A549 (cell line): Measurements from ENCODE around the gene CDC14B. TPM values are rescaled to one million over a fixed set of nuclear protein-coding genes. Genes with fewer than 3 reads are reported as not detected.
A peak's percentile ranks its signal among the peaks of the same experiment; 100 is the strongest.

Source experiments
- ATAC-seq, 2 experiments: fragments of 200-7000 bp in 1 of 2; fragments of >200 bp in 1 of 2; cut with Nextera tagmentation in 1 of 2; cut with Tn5 transposase in 1 of 2; 3 replicates each; pipeline versions ENCODE4 v1.8.0 to v1.9.1; 2018 to 2020; ENCODE audit warnings: mild to moderate bottlenecking in 1 of 2, moderate library complexity in 1 of 2
- CTCF ChIA-PET: fragments of 300-600 bp; sonication (Branson Sonifier 250); formaldehyde crosslinking; extraction: SDS; loops from one replicate; lab custom pipeline; 2021; ENCODE audit warnings: antibody characterized with exemption, inconsistent platforms; lab: Yijun Ruan, JAX
- POLR2A ChIA-PET: fragments of 350-600 bp; formaldehyde crosslinking; extraction: SDS; loops from one replicate; lab custom pipeline; 2021; ENCODE audit warnings: antibody characterized with exemption, inconsistent platforms; lab: Yijun Ruan, JAX
- DNase-seq, 2 experiments: peaks; one replicate each; pipeline versions ENCODE4 v3.0.0 to v3.0.0-alpha.2; 2011 to 2016; ENCODE audit warnings: low read depth in 1 of 2, low spot score in 1 of 2
- FAIRE-seq: peaks from 2 replicates; lab custom pipeline; 2011; peaks lifted over from hg19 to GRCh38; lab: Jason Lieb, UNC
- H3K27ac ChIP-seq, 2 experiments: fragments of >200 bp; sonication (Bioruptor Twin); formaldehyde crosslinking; 3 replicates each; pipeline ENCODE4 v1.5.1; 2016 to 2017
- H3K4me1 ChIP-seq: fragments of >200 bp; sonication (Bioruptor Twin); formaldehyde crosslinking; 3 replicates; pipeline ENCODE4 v1.6.1; 2016
- H3K4me2 ChIP-seq: fragments of >200 bp; sonication (Bioruptor Twin); formaldehyde crosslinking; 3 replicates; pipeline ENCODE4 v1.6.1; 2016
- H3K4me3 ChIP-seq: fragments of >200 bp; sonication (Bioruptor Twin); formaldehyde crosslinking; 3 replicates; pipeline ENCODE4 v1.5.1; 2016
- H3K9me3 ChIP-seq: fragments of >200 bp; sonication (Bioruptor Twin); formaldehyde crosslinking; 3 replicates; pipeline ENCODE4 v1.6.1; 2016
- CBX8 ChIP-seq: fragments of 200-600 bp; sonication (generic); IDR thresholded peaks from 2 replicates; pipeline ENCODE4 v1.6.1; 2016
- CEBPB ChIP-seq, 2 experiments: fragments of >200 bp in 1 of 2; sonication (Bioruptor Twin) in 1 of 2; formaldehyde crosslinking in 1 of 2; IDR thresholded peaks; 2 replicates each; pipeline ENCODE4 v1.6.1; 2012 to 2016
- CHD2 ChIP-seq: fragments of 150-350 bp; IDR thresholded peaks from 2 replicates; pipeline ENCODE4 v1.6.1; 2014; ENCODE audit warnings: low read length; ENCODE audit not compliant: partially characterized antibody
- CHD4 ChIP-seq: fragments of 200-600 bp; sonication (generic); IDR thresholded peaks from 2 replicates; pipeline ENCODE4 v1.6.1; 2016; ENCODE audit warnings: antibody characterized with exemption, mild to moderate bottlenecking, borderline replicate concordance
- EHF ChIP-seq: fragments of 250-450 bp; sonication (Bioruptor Pico); IDR thresholded peaks from 2 replicates; pipeline ENCODE4 v1.5.0; 2020; ENCODE audit warnings: mild to moderate bottlenecking
- EHMT2 ChIP-seq: fragments of 200-600 bp; sonication (generic); IDR thresholded peaks from 2 replicates; pipeline ENCODE4 v1.6.1; 2016; ENCODE audit warnings: antibody characterized with exemption, low read depth, mild to moderate bottlenecking, moderate library complexity
- FOSB ChIP-seq: fragments of 250-450 bp; sonication (Bioruptor Pico); IDR thresholded peaks from 2 replicates; pipeline ENCODE4 v1.5.0; 2020; ENCODE audit warnings: mild to moderate bottlenecking, moderate library complexity
- FOXS1 ChIP-seq: fragments of 250-450 bp; sonication (Bioruptor Pico); IDR thresholded peaks from 2 replicates; pipeline ENCODE4 v1.5.0; 2020; ENCODE audit warnings: mild to moderate bottlenecking, moderate library complexity
- HDAC2 ChIP-seq: fragments of 200-600 bp; sonication (generic); IDR thresholded peaks from 2 replicates; pipeline ENCODE4 v1.6.1; 2016
- JUN ChIP-seq, 2 experiments: fragments of >200 bp; sonication (Bioruptor Twin); formaldehyde crosslinking; IDR thresholded peaks; 2 replicates in 1 of 2; 3 replicates in 1 of 2; pipeline ENCODE4 v1.6.1; 2016 to 2017
- KDM5A ChIP-seq: fragments of 200-600 bp; sonication (generic); IDR thresholded peaks from 2 replicates; pipeline ENCODE4 v1.6.1; 2016; ENCODE audit warnings: antibody characterized with exemption, mild to moderate bottlenecking
- MAFK ChIP-seq: fragments of 450-650 bp; IDR thresholded peaks from 2 replicates; pipeline ENCODE4 v1.6.1; 2014; ENCODE audit not compliant: partially characterized antibody
- MYC ChIP-seq: IDR thresholded peaks from 2 replicates; pipeline ENCODE4 v1.6.1; 2012; ENCODE audit warnings: mild to moderate bottlenecking, inconsistent platforms, low read length, improper control_type of control experiment, borderline replicate concordance
- NPAS2 ChIP-seq: fragments of 250-450 bp; sonication (Bioruptor Pico); IDR thresholded peaks from 2 replicates; pipeline ENCODE4 v1.8.0; 2022; ENCODE audit warnings: mild to moderate bottlenecking, moderate library complexity, borderline replicate concordance
- POLR2AphosphoS2 ChIP-seq: conservative IDR thresholded peaks from 2 replicates; pipeline ENCODE4 v1.6.1; 2012; ENCODE audit warnings: low read length, improper control_type of control experiment, inconsistent platforms
- RARB ChIP-seq: fragments of 250-450 bp; sonication (Bioruptor Pico); IDR thresholded peaks from 2 replicates; pipeline ENCODE4 v1.8.0; 2021; ENCODE audit warnings: mild to moderate bottlenecking, moderate library complexity
- RCOR1 ChIP-seq: fragments of 150-350 bp; IDR thresholded peaks from 2 replicates; pipeline ENCODE4 v1.6.1; 2014; ENCODE audit warnings: antibody characterized with exemption, low read length, low read depth
- RNF2 ChIP-seq: fragments of 200-600 bp; sonication (generic); IDR thresholded peaks from 2 replicates; pipeline ENCODE4 v1.6.1; 2016; ENCODE audit warnings: low read depth, mild to moderate bottlenecking, antibody characterized with exemption, moderate library complexity, borderline replicate concordance
- TFCP2L1 ChIP-seq: fragments of 250-450 bp; sonication (Bioruptor Pico); IDR thresholded peaks from 2 replicates; pipeline ENCODE4 v1.5.0; 2021; ENCODE audit warnings: mild to moderate bottlenecking
- ZSCAN20 ChIP-seq: fragments of 250-450 bp; sonication (Bioruptor Pico); IDR thresholded peaks from 2 replicates; pipeline ENCODE4 v1.8.0; 2022; ENCODE audit warnings: mild to moderate bottlenecking, moderate library complexity
- WGBS: methylation state at CpG from one replicate; pipeline ENCODE4 v1.1.6; 2017; ENCODE audit errors: missing lambda C conversion rate; 5-methylcytosine and 5-hydroxymethylcytosine counted together
- polyA plus RNA-seq, 4 experiments: library from polyadenylated mRNA; depleted of rRNA in 3 of 4; stranded (reverse); fragments of >200 nt; fragmentation: RNase III in 1 of 4; extraction: RNeasy Plus Mini Kit Qiagen cat#74134 plus additional on column Dnase treatment in 1 of 4; gene quantifications; 2 replicates in 3 of 4; 3 replicates in 1 of 4; pipeline ENCODE4 v1.2.3, GENCODE V29; 2011 to 2017
- TF ChIP-seq, protein P1 (sequence below): fragments of >200 bp; sonication (Bioruptor Twin); formaldehyde crosslinking; IDR thresholded peaks from 3 replicates; pipeline ENCODE4 v1.6.1; 2016
- TF ChIP-seq, protein P2 (sequence below): IDR thresholded peaks from 2 replicates; pipeline ENCODE4 v1.6.1; 2012; ENCODE audit warnings: low read depth, borderline replicate concordance
- TF ChIP-seq, protein P3 (sequence below): fragments of 150-350 bp; IDR thresholded peaks from 2 replicates; pipeline ENCODE4 v1.6.1; 2014; ENCODE audit warnings: low read depth, mild to moderate bottlenecking, low read length
- TF ChIP-seq, protein P4 (sequence below): fragments of 200-600 bp; sonication (generic); IDR thresholded peaks from 2 replicates; pipeline ENCODE4 v1.6.1; 2016; ENCODE audit warnings: antibody characterized with exemption, mild to moderate bottlenecking, moderate library complexity
- TF ChIP-seq, protein P5 (sequence below): IDR thresholded peaks from 2 replicates; pipeline ENCODE4 v1.6.1; 2012
- TF ChIP-seq, protein P6 (sequence below): fragments of >200 bp; sonication (Bioruptor Twin); formaldehyde crosslinking; IDR thresholded peaks from 2 replicates; pipeline ENCODE4 v1.6.1; 2016

The CDC14B gene
- polyA plus RNA-seq, 2 of the 4 experiments (the other 2 are of a cell fraction), result 9.9 to 17.3 TPM

DNA sequence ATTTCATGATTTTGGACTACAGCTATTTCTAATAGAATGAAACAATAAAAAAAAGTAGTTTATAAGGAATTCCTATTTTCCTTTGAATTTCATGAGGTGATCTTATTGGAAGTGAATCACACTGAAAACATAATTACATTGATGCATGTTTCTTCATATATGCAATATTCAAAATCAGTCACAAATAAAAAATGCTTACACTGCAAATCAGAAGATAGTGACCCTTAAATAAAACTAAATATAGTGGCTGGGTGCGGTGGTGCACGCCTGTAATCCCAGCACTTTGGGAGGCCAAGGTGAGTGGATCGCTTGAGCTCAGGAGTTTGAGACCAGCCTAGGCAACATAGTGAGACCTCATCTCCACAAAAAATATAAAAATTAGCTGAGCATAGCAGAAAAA is 79.5 kb downstream of the CDC14B start:
- ChIA-PET POLR2A (no interaction called here), CTCF (interaction anchor here (1.3 kb wide), 1 partner anchor 26 kb away, joined by 3 read pairs; no protein-coding TSS in a partner anchor)
- ATAC-seq (no peak), DNase-seq (no peak), FAIRE-seq (no peak)
- WGBS, result 94% methylated on average over 3 of the region's 3 CpGs
- Histone ChIP-seq H3K27ac (no peak overlapping the region), H3K9me3 (no peaks in the 10 kb centered on the region), H3K4me2 (no peak overlapping the region), H3K4me1 (no peaks in the 10 kb centered on the region), H3K4me3 (no peak overlapping the region)
- TF ChIP-seq MAFK (peak; percentile 95), CHD4 (no peak), CEBPB (IDR thresholded peaks at IDR 0.05) (no peak), JUN (IDR thresholded peaks at IDR 0.05) (no peak)
- TF ChIP-seq, protein P1, sequence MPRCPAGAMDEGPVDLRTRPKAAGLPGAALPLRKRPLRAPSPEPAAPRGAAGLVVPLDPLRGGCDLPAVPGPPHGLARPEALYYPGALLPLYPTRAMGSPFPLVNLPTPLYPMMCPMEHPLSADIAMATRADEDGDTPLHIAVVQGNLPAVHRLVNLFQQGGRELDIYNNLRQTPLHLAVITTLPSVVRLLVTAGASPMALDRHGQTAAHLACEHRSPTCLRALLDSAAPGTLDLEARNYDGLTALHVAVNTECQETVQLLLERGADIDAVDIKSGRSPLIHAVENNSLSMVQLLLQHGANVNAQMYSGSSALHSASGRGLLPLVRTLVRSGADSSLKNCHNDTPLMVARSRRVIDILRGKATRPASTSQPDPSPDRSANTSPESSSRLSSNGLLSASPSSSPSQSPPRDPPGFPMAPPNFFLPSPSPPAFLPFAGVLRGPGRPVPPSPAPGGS, result no peak

DNA sequence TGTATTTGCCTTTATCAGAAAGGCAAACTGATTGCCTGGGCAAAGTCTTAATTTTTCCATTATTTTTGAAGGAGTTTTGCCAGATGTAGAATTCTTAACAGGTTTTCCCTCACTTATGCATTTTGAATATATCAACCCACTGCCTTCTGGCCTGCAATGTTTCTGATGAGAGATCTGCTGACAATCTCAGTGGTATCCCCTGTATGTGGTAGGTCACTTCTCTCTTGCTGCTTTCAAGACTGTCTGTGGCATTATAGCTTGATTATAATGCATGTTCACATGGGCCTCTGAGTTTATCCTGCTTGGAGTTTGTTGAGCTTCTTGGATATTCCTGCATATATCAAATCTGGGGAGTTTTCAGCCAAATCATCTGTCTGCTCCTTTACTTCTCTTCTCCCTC is 87.5 kb downstream of the CDC14B start:
- ATAC-seq (no peak), FAIRE-seq (no peak), DNase-seq (no peak)
- TF ChIP-seq KDM5A (no peak), ZSCAN20 (CRISPR knock-in tag) (no peak), RARB (CRISPR knock-in tag) (no peak), CBX8 (no peak), HDAC2 (no peak), POLR2AphosphoS2 (no peak)
- ChIA-PET POLR2A (no interaction called here), CTCF (interaction anchor here (0.7 kb wide), 1 partner anchor 185 kb away, joined by 3 read pairs; no protein-coding TSS in a partner anchor)
- H3K4me2 ChIP-seq, result no peak overlapping the region
- H3K4me1 ChIP-seq, result no peaks in the 10 kb centered on the region
- H3K27ac ChIP-seq, result no peak overlapping the region
- no peaks in the 10 kb centered on the region for H3K9me3 ChIP-seq
- H3K4me3 ChIP-seq, result no peak overlapping the region

DNA sequence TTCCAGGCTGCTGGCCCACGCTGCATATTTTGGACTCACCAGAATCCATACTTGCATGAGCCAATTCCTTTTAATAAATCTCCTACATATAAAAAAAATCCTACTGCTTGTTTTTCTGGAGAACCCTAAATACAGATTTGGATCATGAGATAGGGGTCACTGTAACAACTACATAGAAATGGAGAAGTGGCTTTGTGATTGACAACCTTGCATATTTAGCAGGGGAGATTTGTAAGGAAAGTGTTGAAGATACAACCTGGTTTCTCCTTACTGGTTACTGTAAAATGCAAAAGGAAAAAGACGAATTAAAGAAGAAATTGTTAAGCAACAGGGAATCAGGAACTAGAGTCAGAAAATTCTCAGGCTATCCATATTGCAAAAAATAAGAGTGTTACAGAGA is 94.9 kb downstream of the CDC14B start:
- no peaks in the 10 kb centered on the region for H3K4me1 ChIP-seq
- no peak overlapping the region for H3K4me3 ChIP-seq
- no peak for DNase-seq
- no peaks in the 10 kb centered on the region for H3K9me3 ChIP-seq
- POLR2A ChIA-PET, result no interaction called here
- no peak for TF ChIP-seq EHMT2
- TF ChIP-seq RNF2, result no peak
- no peak for TF ChIP-seq JUN (IDR thresholded peaks at IDR 0.05)
- no peak for TF ChIP-seq CEBPB (IDR thresholded peaks at IDR 0.05)
- TF ChIP-seq HDAC2, result no peak
- TF ChIP-seq RCOR1, result no peak
- TF ChIP-seq FOSB, result no peak
- TF ChIP-seq, protein P2, sequence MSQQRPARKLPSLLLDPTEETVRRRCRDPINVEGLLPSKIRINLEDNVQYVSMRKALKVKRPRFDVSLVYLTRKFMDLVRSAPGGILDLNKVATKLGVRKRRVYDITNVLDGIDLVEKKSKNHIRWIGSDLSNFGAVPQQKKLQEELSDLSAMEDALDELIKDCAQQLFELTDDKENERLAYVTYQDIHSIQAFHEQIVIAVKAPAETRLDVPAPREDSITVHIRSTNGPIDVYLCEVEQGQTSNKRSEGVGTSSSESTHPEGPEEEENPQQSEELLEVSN, result no peak
- TF ChIP-seq MAFK, result no peak
- TF ChIP-seq CHD2, result no peak
- TF ChIP-seq, protein P3, sequence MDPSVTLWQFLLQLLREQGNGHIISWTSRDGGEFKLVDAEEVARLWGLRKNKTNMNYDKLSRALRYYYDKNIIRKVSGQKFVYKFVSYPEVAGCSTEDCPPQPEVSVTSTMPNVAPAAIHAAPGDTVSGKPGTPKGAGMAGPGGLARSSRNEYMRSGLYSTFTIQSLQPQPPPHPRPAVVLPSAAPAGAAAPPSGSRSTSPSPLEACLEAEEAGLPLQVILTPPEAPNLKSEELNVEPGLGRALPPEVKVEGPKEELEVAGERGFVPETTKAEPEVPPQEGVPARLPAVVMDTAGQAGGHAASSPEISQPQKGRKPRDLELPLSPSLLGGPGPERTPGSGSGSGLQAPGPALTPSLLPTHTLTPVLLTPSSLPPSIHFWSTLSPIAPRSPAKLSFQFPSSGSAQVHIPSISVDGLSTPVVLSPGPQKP, result no peak
- no peak for TF ChIP-seq FOXS1 (CRISPR knock-in tag)
- TF ChIP-seq, protein P4, sequence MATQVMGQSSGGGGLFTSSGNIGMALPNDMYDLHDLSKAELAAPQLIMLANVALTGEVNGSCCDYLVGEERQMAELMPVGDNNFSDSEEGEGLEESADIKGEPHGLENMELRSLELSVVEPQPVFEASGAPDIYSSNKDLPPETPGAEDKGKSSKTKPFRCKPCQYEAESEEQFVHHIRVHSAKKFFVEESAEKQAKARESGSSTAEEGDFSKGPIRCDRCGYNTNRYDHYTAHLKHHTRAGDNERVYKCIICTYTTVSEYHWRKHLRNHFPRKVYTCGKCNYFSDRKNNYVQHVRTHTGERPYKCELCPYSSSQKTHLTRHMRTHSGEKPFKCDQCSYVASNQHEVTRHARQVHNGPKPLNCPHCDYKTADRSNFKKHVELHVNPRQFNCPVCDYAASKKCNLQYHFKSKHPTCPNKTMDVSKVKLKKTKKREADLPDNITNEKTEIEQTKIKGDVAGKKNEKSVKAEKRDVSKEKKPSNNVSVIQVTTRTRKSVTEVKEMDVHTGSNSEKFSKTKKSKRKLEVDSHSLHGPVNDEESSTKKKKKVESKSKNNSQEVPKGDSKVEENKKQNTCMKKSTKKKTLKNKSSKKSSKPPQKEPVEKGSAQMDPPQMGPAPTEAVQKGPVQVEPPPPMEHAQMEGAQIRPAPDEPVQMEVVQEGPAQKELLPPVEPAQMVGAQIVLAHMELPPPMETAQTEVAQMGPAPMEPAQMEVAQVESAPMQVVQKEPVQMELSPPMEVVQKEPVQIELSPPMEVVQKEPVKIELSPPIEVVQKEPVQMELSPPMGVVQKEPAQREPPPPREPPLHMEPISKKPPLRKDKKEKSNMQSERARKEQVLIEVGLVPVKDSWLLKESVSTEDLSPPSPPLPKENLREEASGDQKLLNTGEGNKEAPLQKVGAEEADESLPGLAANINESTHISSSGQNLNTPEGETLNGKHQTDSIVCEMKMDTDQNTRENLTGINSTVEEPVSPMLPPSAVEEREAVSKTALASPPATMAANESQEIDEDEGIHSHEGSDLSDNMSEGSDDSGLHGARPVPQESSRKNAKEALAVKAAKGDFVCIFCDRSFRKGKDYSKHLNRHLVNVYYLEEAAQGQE, result no peak
- no peak for TF ChIP-seq TFCP2L1 (CRISPR knock-in tag)
- TF ChIP-seq, protein P5, sequence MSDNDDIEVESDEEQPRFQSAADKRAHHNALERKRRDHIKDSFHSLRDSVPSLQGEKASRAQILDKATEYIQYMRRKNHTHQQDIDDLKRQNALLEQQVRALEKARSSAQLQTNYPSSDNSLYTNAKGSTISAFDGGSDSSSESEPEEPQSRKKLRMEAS, result no peak
- no peak for TF ChIP-seq EHF (CRISPR knock-in tag)
- TF ChIP-seq MYC, result no peak
- TF ChIP-seq, protein P6, sequence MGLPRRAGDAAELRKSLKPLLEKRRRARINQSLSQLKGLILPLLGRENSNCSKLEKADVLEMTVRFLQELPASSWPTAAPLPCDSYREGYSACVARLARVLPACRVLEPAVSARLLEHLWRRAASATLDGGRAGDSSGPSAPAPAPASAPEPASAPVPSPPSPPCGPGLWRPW, result no peak
- no peak for TF ChIP-seq NPAS2 (CRISPR knock-in tag)
- no peak overlapping the region for H3K27ac ChIP-seq
- no peak for FAIRE-seq
- ATAC-seq, result no peak
- CTCF ChIA-PET, result no interaction called here
- WGBS, result 88% methylated on average over 2 of the region's 2 CpGs
- H3K4me2 ChIP-seq, result no peak overlapping the region
